HuH-7 (cell line): ENCODE data around the gene PTCD2.
"Not testable (repeated sequence)": the region's sequence is repeated elsewhere in the genome, so short reads cannot be mapped to it uniquely, and the experiment has no call there.

Experiments
- DNase-seq: peaks from one replicate; pipeline ENCODE4 v3.0.0; 2011; ENCODE audit warnings: low spot score

The PTCD2 gene

DNA sequence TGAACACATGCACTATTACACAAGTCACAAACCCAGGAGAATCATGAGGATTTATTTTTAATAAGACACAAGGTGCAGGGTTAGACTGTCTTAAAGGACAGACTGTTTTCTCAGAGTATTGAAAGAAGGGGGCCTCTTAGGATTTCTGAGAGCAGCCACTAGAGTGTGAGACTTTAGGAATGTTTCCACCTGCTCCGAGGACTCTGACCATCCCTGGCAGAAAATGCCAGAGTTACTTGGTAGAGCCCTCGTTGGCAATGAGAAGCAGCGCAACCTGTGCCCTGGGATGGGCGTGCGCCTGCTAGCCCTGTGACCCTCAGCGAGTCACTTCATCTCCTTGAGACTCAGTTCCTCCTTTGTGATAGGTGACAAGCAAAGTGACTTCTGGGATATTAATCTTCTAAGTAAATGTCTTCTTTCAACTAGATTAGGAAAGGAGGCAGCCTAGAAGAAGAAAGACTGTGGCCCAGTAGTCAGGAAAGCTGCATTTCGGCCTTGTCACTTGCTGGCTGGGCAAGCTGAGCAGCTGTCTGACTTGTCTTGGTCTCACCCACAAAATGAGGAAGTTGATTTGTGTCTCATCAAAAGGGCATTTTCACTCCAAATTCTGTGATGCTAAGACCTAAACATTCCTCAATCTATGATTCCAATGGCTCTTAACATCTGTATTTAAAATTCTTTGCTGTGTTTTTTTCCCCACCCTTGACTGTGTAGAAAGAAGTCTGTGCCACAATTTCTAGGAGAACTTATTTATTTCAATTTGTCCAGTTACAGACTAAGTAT is 60.5 kb downstream of the PTCD2 start:
- no peak for DNase-seq

DNA sequence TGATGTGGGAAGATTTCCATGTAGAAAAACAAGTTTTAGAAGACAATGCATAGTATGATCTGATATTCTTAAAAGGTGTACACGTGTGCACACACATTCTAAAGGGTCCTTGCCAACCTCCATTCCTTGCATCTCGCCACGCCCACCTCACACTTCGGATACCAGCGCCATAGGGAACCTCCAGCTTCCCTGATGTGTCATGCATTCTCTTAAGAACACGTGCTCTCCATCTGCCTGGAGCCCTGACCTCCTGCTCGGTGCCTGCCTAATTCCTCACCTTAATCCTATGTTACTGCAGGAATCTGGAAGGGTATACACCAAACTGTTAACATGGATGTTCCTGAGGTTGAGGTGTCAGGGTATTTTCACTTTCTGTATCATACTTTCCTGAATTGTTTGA is 63.1 kb downstream of the PTCD2 start:
- DNase-seq = no peak

DNA sequence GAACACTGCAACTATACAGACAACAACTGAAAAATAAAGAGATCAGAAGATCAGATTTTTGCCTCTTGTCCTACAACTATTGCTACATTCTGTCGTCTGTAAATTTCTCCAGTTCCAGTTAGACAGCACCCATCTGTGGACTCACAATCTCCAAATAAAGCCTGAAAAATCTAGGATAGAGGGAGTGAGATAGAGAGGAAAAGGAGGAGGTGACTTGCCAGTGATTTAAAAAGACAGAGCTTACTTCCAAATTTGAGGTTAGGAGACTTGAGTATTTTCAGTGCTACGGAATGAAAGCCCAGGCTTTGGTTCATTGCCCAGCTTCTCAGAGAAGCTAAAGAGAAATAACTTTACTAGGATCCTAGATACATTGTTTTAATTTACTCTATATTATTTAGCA is 63.6 kb downstream of the PTCD2 start:
- DNase-seq = no peak

DNA sequence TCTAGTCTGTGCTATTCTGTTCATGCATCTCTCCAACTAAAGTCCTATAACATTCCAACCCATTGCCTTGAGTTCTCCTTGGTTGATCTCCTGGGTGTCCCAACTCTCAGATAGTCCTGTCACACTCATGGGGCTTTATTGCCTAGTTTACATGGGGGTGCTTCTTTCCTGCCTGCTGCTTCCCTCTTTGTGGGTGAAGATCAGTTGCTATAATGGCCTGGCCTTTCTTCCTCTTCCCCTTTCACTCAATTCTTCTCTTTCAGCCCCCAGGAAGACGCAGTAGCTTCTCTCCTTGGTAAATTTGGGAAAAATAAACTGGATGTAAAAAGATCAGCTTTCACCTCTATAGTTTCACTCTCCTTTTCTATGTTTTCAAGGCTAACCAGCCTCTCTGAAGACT is 66.5 kb downstream of the PTCD2 start:
- no peak for DNase-seq

DNA sequence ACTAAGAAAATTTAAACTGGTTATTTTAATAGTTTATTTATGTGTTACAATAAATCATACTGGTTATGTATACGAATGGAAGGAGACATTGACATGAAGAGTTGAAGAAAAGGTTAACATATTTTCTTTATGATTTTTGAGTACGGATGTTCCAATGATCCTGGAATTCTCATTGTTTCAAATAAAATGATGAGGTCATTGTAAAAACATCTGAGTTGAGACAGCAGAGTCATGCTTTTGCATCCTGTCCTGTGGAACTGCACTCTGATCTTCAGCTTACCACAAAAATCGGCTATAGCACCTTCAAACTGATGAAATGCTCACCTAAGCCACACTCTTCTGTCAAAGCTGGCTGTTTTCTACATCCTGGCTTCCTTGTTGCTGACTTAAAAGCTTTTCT is 67.8 kb downstream of the PTCD2 start:
- DNase-seq = no peak

DNA sequence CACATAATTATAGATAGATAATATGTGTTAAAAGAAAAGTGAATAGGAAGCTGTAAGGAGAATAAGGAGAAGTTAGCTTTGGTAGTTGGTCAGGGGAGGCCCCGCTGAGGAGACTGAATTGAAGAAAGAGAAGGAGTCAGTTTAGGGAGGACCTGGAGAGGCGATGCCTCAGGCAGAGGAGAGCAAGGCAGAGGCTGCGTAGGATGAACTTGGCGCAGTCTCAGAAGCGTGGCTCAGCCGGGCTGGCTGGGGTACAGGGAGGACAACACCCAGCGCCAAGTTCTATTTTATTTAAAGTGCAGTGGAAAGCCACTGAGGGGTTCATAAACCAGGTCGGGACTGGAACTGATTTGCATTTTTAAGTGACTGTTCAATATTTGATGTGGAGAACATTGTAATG is 68.5 kb downstream of the PTCD2 start:
- no peak for DNase-seq

DNA sequence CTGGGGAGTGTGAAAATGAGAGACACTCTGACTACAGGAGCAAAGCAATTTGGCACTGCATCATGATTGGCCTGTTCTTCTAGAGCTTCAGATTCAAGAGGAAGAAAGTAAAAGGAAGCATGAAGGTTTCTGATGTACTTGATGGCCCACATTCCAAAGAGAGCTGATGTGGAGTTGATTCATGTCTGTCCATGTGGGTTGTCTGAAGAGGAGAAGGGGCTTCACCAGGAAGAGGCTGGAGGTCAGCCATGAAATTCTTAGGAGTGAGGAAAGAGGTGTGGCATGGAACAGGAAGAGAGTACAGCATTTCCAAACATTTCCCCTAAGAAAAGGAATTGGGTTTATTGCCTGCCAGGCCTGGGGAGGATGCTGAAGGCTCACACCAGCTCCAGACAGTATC is 70.7 kb downstream of the PTCD2 start:
- DNase-seq = no peak

DNA sequence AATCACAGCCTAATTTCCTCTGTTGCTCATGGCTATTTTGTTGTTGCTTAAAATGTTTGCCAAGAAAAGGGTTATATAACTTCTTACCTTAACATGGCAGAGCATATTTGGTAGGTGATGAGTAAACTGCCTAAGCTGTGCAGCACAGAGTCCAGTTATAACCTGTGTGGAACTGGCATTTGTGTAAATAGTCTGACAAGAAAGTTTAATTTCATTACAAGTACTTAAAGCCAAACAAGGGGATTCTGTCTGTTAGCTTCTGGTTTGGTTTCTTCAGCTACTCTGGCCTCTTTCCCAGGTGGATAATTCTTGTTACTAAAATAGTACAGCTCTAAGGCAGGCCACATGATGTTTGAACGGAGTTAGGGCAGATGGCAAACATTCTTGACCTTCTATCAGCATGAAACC is 72.2 kb downstream of the PTCD2 start:
- DNase-seq = no peak

DNA sequence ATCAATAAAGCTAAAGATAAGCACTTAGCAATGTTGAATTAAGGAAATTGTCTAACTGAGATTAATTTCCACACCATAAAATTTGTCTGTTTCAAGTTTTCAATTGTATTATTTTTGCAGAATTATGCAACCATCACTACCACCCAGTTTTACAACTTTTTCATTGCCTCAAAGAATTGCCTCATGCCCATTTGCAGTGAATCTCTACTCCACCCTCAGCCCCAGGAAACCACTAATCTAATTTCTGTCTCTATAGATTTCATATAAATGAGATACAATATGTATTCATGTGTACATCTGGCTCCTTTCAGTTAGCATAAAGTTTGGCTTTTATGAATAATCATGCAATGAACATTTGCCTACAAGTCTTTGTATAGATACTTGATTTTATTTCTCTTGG is 72.9 kb downstream of the PTCD2 start:
- DNase-seq = no peak

DNA sequence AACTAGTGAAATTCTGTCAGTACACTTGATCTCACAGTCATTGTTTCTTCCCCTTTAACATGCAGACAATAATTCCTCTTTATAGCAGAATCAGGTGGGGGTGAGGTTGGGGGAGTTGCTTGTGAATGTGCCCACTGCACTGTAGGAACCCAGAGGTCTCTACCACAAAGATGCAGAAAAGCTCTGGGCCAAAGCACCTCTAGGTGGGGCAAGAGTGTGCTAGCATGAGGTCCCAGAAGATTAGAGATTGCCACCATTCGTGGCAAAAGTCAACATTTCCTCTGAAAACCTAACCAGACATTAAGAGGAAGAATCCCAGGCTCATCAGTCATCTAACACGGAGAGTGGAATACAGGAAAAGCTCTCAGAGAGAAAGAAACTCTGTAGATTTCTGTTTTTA is 74.5 kb downstream of the PTCD2 start:
- DNase-seq = no peak

DNA sequence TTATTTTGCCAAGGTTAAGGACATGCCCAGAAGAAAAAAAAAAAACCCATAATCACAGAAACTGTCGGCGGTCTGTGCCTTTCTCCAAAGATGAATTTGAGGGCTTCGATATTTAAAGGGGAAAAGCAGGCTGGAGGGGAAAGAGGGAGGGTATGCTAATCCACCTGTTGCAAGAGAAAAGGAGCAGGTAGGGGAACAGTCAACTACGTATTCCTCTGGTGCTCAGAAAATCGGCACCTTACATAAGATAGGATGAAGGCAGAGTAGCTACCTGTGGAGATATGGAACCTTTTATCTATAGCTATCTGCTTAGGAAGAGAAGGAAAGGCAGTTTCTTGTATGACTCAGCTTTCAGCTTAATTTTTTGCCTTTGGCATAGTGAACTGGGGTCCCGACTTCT is 77.7 kb downstream of the PTCD2 start:
- DNase-seq = no peak

DNA sequence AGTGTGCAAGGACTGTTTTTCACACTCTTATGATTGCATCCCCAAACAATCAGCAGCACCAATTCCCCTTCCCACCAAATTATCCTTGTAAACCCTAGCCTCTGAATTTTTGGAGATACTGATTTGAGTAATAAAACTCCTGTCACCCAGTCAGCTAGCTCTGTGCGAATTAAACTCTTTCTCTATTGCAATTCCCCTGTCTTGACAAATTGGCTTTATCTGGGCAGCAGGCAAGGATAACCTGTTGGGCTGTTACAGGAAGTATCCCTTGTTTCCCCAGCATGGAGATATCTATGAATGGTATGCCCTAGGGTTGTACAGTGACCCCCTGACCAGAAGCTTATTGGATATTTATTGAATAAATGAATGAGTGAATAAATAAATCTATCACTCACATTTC is 80.8 kb downstream of the PTCD2 start:
- no peak for DNase-seq

DNA sequence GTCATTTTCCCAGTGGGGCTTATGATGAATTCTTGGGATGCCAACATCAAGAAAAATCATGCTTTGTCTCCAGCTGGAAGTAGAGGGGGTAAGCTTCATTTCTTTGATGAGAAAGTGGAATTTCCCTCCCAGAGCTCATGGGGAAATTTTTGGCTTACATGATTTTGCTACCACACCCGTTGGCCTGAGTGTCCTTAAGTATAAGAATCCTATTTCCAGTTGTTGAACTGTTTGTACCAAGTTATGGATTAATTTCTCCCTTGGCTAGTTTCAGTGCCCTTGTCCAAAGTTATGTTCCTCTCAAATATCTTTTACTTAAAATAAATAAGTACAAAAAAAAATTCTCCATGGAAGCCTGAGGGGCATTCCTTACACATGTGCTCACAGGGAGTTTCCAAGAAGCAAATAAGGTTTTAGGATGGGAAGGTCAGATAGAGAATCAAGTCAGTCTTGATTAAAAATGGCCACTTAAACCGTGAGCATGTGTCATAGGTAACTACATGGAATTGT is 82.3 kb downstream of the PTCD2 start:
- DNase-seq = no peak

DNA sequence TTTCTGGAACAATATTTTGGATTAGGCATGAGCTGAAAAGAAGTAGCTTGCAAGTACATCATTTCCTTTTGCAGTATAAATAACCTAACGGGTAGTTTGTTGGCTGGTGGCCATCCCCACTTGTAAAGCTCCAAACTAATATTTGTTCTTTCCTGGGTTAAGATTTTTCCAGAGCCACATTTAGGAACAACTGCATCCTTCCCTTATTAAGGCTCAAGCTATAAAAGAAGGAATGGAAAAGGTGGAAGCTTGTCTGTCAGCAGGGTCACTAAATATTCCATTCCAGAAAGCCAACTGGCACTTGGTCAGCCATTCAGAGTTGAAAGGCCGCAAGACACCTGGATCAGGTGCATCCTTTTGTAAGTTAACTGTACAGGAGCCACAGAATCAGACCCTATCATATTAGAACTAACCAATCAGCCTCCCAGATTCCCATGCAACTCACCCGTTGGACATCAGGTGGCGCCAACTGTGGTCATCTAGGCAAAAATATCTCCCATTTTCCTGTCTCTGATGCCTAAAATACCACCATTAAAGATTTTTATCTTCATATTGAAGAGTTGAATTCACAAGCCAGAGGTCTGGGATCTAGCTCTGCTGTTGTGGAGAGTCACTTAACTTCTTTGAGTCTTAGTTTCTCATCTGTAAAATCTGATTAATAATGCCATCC is 82.9 kb downstream of the PTCD2 start:
- DNase-seq = no peak

DNA sequence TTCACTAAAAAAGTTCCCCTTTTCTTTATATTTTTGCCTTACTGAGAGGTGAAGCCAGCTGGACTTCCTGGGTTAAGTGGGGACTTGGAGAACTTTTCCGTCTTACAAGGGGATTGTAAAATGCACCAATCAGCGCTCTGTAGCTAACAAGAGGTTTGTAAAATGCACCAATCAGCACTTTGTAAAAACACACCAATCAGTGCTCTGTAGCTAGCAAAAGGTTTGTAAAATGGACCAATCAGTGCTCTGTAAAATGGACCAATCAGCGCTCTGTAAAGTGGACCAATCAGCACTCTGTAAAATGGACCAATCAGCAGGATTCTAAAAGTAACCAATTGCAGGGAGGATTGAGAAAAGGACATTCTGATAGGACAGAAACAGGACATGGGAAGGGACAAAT is 84.6 kb downstream of the PTCD2 start:
- not testable (repeated sequence) for DNase-seq

DNA sequence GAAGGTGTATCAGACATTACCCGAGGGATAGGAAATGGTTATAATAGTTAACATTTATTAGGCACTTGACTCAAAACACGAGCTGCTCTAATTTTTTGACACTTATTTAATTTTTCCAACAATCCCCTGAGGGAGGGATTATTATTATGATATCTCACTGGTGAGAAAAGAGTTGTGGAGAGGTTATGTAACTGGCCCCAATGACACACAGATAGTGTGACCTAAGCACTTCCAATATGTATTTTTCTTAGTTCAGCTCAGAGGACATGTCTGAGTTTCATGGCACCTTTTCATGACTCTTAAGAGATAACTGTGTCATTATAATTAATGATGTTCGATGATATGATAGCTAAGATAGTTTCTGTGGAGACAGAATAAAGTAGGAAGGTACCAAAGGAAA is 86.9 kb downstream of the PTCD2 start:
- DNase-seq = no peak

DNA sequence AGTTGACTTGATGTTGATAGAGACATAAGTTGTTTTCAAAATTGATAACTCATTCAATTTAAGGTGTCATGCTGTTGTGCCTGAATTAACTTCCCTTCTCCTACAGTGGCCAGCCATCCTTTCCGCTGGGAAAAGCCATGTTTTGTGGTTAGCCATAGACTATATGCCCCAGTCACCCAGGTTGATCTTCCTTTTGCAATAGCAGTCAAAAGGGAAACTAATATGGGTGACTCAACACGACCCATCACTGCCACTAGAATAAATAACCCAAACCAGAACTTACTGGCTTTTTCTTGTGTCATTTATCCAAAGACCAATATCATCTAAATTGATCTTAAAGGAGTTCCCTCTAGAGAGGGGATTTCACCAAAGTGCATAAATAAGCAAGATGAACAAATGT is 87.4 kb downstream of the PTCD2 start:
- DNase-seq = no peak

DNA sequence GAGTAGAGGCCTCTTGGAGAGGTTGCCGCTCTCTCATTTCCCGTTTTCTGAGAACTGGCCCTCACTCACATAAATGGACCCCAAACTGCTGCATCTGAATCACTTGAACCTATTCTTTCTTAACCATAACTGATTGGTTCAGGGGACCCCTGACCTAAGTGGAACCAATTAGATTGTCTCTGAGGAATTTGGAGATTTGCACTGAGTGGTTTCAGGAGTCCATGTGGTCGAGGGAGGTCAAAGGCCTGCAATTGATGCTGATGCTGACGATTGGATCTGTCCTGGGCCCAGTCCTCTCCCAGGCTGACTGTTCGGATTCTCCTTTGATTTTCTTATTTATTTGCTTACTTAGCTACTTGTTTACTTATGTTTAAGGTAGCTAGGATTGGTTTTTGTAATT is 88.0 kb downstream of the PTCD2 start:
- no peak for DNase-seq

DNA sequence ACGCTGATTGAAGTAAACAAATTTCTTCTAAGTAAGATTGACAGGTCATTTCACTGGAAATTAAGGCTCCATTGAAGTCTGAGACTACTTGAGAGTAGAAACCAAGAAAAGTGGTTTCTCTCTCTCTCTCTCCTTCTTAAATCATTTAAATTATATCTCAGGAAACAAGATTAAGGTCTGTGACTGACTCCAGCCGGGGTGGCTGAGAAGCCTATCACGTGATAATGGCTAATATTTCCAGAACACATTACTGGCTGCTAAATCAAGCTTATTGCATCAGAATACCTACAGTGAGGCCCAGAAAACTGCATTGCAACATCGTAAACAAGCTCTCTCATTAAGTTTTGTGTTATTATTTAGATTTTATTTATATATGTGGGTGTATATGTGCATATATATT is 88.4 kb downstream of the PTCD2 start:
- DNase-seq = no peak

DNA sequence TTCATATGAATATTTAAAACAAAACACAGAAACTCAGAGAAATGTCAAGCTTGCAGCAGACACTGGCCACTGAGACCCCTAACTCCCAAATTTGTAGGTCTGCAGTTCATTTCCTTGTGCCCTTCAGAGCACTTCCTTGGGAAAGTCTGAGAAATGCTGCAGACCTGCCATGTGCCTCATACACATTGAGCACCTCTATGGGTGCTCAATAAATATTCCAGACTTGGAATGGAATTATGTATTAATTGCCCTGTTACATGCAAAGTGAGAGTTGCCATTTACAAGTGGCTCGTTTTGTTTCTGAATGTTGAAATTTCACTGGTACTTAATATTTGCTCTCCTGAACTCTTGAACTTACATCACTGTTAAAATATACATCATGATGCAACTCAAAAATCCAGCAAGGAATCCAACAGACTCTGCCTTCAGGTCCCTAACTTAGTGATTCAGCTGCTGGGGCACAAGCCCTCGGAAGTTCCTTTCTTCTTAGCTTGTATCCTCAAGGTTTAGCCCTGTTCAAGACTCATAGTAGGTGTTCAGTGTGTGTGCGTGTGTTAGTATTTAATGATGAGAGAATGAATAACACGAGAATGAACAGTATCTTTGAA is 90.6 kb downstream of the PTCD2 start:
- DNase-seq = no peak

DNA sequence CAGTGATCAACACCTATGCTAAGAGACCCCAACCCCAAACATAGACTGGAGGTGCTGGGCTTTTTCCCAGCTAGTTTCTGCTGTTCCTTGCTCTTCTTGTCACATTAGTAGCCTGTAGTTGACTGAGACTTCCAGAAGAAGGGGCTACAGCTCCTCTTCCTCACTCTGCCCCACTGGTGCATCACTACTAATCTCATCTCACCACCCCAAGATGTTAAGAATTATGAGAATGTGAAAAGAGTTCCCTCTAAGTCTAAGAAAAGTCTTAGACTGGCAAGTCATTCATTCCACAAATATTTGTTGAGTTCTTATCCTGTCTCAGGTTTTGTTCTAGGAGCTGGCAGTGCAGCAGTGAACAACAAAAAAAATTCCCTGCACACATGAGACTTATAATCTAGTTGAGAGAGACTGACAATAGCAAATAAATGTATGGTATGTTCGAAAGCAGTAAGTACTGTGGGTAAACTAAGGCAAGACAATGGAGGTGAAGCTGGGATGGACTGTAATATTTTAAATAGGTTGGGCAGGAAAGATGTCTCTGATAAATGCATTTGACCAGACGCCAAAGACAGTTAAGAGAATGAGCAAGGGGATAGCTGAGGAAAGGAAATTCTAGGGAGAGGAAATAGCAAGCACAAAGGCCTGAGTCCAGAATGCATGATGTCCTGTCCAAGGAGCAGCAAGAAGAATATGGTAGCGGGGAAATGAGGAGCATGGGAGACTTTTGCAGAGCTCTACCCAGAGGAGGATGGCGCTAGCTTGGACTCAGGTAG is 92.3 kb downstream of the PTCD2 start:
- no peak for DNase-seq

DNA sequence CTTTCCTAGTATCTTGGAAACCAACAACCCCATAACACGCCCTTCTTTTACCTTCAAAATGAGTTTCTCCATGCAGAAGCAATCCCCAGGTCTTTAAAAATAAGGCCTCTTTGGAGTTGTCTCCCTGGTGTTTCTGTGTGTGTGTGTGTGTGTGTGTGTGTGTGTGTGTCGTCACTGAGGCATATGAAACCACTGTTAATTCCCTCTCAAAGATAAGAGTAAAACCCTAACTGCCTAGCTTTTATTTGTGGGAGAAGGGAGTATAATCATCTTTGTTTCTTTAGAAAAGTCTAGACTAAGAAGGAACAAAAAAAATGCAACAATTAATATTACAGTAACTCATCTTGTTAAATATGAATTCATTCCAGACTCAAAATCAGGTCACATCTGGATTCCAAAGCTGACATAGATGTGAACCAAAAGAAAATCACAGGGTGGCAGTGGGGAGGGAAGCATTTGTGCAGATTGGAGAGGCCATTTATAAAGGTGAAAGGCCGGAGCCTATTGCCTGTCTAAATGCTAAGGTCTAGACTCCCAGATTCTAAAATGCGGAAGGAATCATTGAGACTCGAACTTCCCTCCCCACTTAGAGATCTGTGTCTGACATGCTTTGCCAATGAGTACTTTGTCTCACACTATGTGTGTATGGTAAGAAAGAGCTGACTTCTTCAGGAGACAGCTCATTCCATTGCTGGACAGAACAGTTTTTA is 95.6 kb downstream of the PTCD2 start:
- no peak for DNase-seq
